Neural cell (in vitro differentiated cells): ENCODE results near the gene POLH.

Source experiments
- EP300 ChIP-seq: fragments of 450-650 bp; conservative IDR thresholded peaks from 2 replicates; pipeline ENCODE4 v1.6.1; 2014; ENCODE audit warnings: antibody characterized with exemption, mild to moderate bottlenecking, moderate library complexity; ENCODE audit not compliant: poor library complexity, severe bottlenecking
- EZH2 ChIP-seq: fragments of 200-600, 300-800 bp; shearing (Covaris generic), sonication (generic); IDR thresholded peaks from 2 replicates; pipeline ENCODE4 v1.6.1; 2014; ENCODE audit warnings: antibody characterized with exemption, low read length, borderline replicate concordance, mild to moderate bottlenecking; ENCODE audit not compliant: insufficient read depth, poor library complexity, severe bottlenecking
- POLR2AphosphoS5 ChIP-seq: IDR thresholded peaks from 2 replicates; pipeline ENCODE4 v1.6.1; 2012
- RAD21 ChIP-seq: fragments of 450-650 bp; conservative IDR thresholded peaks from 2 replicates; pipeline ENCODE4 v1.6.1; 2014; ENCODE audit warnings: antibody characterized with exemption, mild to moderate bottlenecking, moderate library complexity
- TAF1 ChIP-seq: IDR thresholded peaks from 2 replicates; pipeline ENCODE4 v1.6.1; 2012; ENCODE audit warnings: low read depth
- TF ChIP-seq, protein P1 (sequence below): fragments of 450-650 bp; IDR thresholded peaks from 2 replicates; pipeline ENCODE4 v1.5.1; 2014; ENCODE audit warnings: antibody characterized with exemption, mild to moderate bottlenecking, moderate library complexity; ENCODE audit not compliant: poor library complexity, severe bottlenecking
- TF ChIP-seq, protein P2 (sequence below): IDR thresholded peaks from 2 replicates; pipeline ENCODE4 v1.6.1; 2012; ENCODE audit warnings: borderline replicate concordance

DNA sequence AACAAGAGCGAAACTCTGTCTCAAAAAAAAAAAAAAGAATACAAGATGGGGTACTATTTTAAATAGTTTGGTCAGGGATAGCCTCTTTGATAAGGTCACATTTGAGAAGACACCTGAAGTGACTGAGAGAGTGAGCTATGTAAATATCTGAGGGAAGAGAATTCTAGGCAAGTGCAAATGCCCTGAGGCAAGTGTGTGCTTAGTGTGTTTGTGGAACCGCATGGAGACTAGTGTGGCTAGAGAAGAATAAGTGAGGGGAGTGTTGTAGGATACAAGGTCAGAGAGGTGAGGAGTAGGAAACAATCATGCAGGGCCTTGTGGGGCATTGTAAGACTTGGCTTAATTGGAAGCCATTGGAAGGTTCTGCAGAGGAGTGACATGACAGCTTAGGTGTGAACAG is 72.3 kb downstream of the POLH start:
- TF ChIP-seq POLR2AphosphoS5 (no peak), RAD21 (no peak), EZH2 (no peak), EP300 (no peak), TAF1 (no peak)
- TF ChIP-seq, protein P1, sequence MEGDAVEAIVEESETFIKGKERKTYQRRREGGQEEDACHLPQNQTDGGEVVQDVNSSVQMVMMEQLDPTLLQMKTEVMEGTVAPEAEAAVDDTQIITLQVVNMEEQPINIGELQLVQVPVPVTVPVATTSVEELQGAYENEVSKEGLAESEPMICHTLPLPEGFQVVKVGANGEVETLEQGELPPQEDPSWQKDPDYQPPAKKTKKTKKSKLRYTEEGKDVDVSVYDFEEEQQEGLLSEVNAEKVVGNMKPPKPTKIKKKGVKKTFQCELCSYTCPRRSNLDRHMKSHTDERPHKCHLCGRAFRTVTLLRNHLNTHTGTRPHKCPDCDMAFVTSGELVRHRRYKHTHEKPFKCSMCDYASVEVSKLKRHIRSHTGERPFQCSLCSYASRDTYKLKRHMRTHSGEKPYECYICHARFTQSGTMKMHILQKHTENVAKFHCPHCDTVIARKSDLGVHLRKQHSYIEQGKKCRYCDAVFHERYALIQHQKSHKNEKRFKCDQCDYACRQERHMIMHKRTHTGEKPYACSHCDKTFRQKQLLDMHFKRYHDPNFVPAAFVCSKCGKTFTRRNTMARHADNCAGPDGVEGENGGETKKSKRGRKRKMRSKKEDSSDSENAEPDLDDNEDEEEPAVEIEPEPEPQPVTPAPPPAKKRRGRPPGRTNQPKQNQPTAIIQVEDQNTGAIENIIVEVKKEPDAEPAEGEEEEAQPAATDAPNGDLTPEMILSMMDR: no peak
- TF ChIP-seq, protein P2, sequence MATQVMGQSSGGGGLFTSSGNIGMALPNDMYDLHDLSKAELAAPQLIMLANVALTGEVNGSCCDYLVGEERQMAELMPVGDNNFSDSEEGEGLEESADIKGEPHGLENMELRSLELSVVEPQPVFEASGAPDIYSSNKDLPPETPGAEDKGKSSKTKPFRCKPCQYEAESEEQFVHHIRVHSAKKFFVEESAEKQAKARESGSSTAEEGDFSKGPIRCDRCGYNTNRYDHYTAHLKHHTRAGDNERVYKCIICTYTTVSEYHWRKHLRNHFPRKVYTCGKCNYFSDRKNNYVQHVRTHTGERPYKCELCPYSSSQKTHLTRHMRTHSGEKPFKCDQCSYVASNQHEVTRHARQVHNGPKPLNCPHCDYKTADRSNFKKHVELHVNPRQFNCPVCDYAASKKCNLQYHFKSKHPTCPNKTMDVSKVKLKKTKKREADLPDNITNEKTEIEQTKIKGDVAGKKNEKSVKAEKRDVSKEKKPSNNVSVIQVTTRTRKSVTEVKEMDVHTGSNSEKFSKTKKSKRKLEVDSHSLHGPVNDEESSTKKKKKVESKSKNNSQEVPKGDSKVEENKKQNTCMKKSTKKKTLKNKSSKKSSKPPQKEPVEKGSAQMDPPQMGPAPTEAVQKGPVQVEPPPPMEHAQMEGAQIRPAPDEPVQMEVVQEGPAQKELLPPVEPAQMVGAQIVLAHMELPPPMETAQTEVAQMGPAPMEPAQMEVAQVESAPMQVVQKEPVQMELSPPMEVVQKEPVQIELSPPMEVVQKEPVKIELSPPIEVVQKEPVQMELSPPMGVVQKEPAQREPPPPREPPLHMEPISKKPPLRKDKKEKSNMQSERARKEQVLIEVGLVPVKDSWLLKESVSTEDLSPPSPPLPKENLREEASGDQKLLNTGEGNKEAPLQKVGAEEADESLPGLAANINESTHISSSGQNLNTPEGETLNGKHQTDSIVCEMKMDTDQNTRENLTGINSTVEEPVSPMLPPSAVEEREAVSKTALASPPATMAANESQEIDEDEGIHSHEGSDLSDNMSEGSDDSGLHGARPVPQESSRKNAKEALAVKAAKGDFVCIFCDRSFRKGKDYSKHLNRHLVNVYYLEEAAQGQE: no peak
